NCI-H82 (cell line): ENCODE results near the gene FBXO8.
"Not testable (repeated sequence)": the region's sequence is repeated elsewhere in the genome, so short reads cannot be mapped to it uniquely, and the experiment has no call there.

ENCODE experiments used
- DNase-seq: peaks from one replicate; lab custom pipeline; 2025; lab: John Stamatoyannopoulos, UW

The FBXO8 gene

GRCh38 chr4:174282836-174283506 lies 496 bp downstream of the FBXO8 start:
- peak; percentile 89 for DNase-seq

- no peak for DNase-seq
Measured at GRCh38 chr4:174281901-174282300, 1.6 kb downstream of the FBXO8 start.

- DNase-seq, result no peak
Measured at GRCh38 chr4:174281182-174281737, 2.2 kb downstream of the FBXO8 start.

GRCh38 chr4:174279433-174280155 lies 3.9 kb downstream of the FBXO8 start:
- DNase-seq, result no peak

GRCh38 chr4:174278467-174278866 lies 5.0 kb downstream of the FBXO8 start:
- no peak for DNase-seq

GRCh38 chr4:174277433-174277832 lies 6.0 kb downstream of the FBXO8 start:
- DNase-seq, result no peak

- no peak for DNase-seq
Measured at GRCh38 chr4:174275101-174275500, 8.4 kb downstream of the FBXO8 start.

- no peak for DNase-seq
Measured at GRCh38 chr4:174274436-174274835, 9.0 kb downstream of the FBXO8 start.

GRCh38 chr4:174273930-174274329 lies 9.5 kb downstream of the FBXO8 start:
- DNase-seq, result peak; percentile 33

GRCh38 chr4:174266416-174266815 lies 17.1 kb downstream of the FBXO8 start:
- DNase-seq, result no peak

- DNase-seq, result peak; percentile 82
Measured at GRCh38 chr4:174265916-174266315, 17.6 kb downstream of the FBXO8 start.

GRCh38 chr4:174263445-174263736 lies 20.1 kb downstream of the FBXO8 start:
- peak; percentile 1 for DNase-seq

GRCh38 chr4:174262624-174263444 lies 20.6 kb downstream of the FBXO8 start:
- DNase-seq, result no peak

GRCh38 chr4:174261432-174261831 lies 22.0 kb downstream of the FBXO8 start:
- not testable (repeated sequence) for DNase-seq

GRCh38 chr4:174260099-174260498 lies 23.4 kb downstream of the FBXO8 start:
- peak; percentile 81 for DNase-seq

- DNase-seq, result no peak
Measured at GRCh38 chr4:174259580-174259979, 23.9 kb downstream of the FBXO8 start.

GRCh38 chr4:174256277-174256713 lies 27.2 kb downstream of the FBXO8 start:
- DNase-seq, result no peak

GRCh38 chr4:174255786-174256185 lies 27.7 kb downstream of the FBXO8 start:
- DNase-seq, result peak; percentile 3

- no peak for DNase-seq
Measured at GRCh38 chr4:174255374-174255773, 28.1 kb downstream of the FBXO8 start.

GRCh38 chr4:174254613-174255012 lies 28.9 kb downstream of the FBXO8 start:
- no peak for DNase-seq

- no peak for DNase-seq
Measured at GRCh38 chr4:174252412-174252811, 31.1 kb downstream of the FBXO8 start.

- DNase-seq, result no peak
Measured at GRCh38 chr4:174248407-174248806, 35.1 kb downstream of the FBXO8 start.

- DNase-seq, result no peak
Measured at GRCh38 chr4:174245714-174246113, 37.8 kb downstream of the FBXO8 start.
